Activated T-helper 1 cell treated with anti-CD3 and anti-CD28 coated beads, Interleukin-12 subunit alpha, Interleukin-12 subunit beta, Interleukin-2, Interleukin-4 antibody, amounts not matched to agents 30 ng/mL and 10 ng/mL and 1 ng/mL, durations not matched to agents 14 hours and 24 hours and 36 hours (primary cell): ENCODE data around the gene CAPRIN2. TPM values are rescaled to one million over a fixed set of nuclear protein-coding genes. Genes with fewer than 3 reads are reported as not detected.

Source experiments
- DNase-seq: peaks from one replicate; pipeline ENCODE4 v3.0.0; 2021; ENCODE audit warnings: low spot score
- H3K27ac Mint-ChIP-seq: one replicate; pipeline ENCODE4 v1.8.0; 2021; ENCODE audit warnings: mild to moderate bottlenecking, mixed read lengths
- H3K27me3 Mint-ChIP-seq: one replicate; pipeline ENCODE4 v1.8.0; 2022; ENCODE audit warnings: mild to moderate bottlenecking, moderate library complexity, mixed read lengths; ENCODE audit not compliant: insufficient read depth
- H3K36me3 Mint-ChIP-seq: one replicate; pipeline ENCODE4 v1.8.0; 2021; ENCODE audit warnings: low read depth, mixed read lengths
- H3K4me1 Mint-ChIP-seq: one replicate; pipeline ENCODE4 v1.8.0; 2021; ENCODE audit warnings: low read depth, mixed read lengths
- H3K4me3 Mint-ChIP-seq: one replicate; pipeline ENCODE4 v1.8.0; 2021; ENCODE audit warnings: mild to moderate bottlenecking, moderate library complexity, mixed read lengths
- H3K9me3 Mint-ChIP-seq: one replicate; pipeline ENCODE4 v1.8.0; 2021; ENCODE audit warnings: mixed read lengths
- intact Hi-C: fragments of 100-400 bp; cut with micrococcal nuclease; formaldehyde crosslinking; loops from one replicate; pipeline ENCODE4 v1.15.1; 2024
- total RNA-seq: library from RNA; stranded (reverse); gene quantifications from 2 replicates; pipeline ENCODE4 v1.2.3, GENCODE V29; 2022

Gene CAPRIN2
- total RNA-seq, 1 donor from 2014 or later = 9.1 TPM

DNA sequence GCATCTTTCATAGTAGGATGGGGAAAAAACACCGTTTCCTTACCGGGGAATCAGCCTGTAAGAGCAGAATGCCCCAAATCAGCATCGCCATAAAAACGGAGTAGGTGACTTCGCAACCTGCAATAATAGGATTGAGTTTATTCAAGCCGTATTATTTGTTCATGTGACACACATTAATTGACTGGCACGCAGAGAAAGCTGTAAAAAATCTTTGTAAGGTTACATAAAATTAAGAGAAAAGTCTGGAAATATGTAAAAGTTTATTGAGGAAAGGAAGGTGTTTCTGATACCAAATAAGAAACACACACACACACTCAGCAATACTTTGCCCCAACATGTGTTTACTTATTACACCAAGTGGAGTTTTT is 628 bp upstream of the CAPRIN2 start:
- H3K27ac Mint-ChIP-seq = peak overlapping the region; percentile 44
- H3K4me3 Mint-ChIP-seq = peak overlapping the region; percentile 75
- peaks cover 6% of the 10 kb centered on the region for H3K27me3 Mint-ChIP-seq
- peaks cover 1% of the 10 kb centered on the region for H3K36me3 Mint-ChIP-seq
- DNase-seq = no peak
- H3K9me3 Mint-ChIP-seq = no peaks in the 10 kb centered on the region
- H3K4me1 Mint-ChIP-seq = peaks cover 24% of the 10 kb centered on the region
- intact Hi-C loops = loop anchor here (1.0 to 5.0 kb wide), 5 partner anchors 40 to 1374 kb away; partner anchors contain the start of genes DDX11 and ERGIC2

DNA sequence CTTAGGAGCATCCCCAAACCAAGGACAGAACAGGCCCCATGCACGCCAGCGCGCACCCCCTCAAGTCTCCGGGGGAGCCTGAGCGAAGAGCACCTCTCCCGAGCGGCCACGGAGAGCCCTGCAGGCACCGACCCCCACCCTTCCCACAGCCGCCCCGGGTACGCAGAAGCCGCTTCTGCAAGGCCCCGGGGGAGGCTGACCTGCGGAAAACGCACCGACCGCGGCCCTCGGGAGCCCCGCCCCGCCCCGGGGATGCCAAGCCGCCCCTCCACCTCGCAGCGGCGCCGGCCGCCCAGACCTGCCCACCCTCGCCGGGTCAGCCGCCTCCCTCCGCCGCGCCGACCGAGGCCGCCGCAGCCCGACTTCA is 385 bp downstream of the CAPRIN2 start:
- no peaks in the 10 kb centered on the region for H3K9me3 Mint-ChIP-seq
- H3K27ac Mint-ChIP-seq = peak overlapping the region; percentile 82
- peaks cover 6% of the 10 kb centered on the region for H3K27me3 Mint-ChIP-seq
- peaks cover 24% of the 10 kb centered on the region for H3K4me1 Mint-ChIP-seq
- H3K36me3 Mint-ChIP-seq = peaks cover 1% of the 10 kb centered on the region
- peak overlapping the region; percentile 94 for H3K4me3 Mint-ChIP-seq
- DNase-seq = no peak
- intact Hi-C loops = loop anchor here (1.0 to 2.0 kb wide), 4 partner anchors 59 to 566 kb away; partner anchors contain the start of genes DDX11 and IPO8

DNA sequence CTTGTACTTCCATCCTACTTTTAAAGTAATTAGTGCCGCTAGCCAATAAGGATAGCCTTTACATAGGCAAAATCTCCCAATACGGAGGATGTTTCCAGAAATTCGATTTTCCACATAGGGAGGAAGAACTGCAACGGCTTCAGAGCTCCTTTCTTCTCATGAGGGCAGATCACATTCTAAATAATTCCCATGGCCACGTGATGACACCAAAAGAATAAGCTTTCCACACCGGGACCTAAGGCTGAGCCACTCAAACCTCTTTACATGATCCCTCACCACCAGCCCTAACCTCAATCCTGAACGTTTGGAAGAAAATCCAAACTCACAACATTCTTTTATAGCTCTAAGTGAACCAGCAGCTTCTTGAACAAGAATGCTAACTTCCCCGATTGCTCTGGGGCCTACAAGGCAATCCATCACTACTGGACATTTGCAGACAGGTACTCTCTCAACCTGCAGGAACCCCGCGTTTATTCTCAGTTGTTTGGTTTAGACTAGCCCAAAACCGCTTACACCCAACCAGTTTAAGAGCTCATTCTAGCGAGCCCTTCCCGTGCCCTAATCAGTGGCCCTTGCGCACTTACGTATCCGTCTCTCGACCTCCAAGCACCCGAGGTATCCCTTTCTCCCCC is 884 bp downstream of the CAPRIN2 start:
- Mint-ChIP-seq H3K4me3 (peak overlapping the region; percentile 94), H3K36me3 (peaks cover 1% of the 10 kb centered on the region), H3K27me3 (peaks cover 3% of the 10 kb centered on the region), H3K4me1 (peaks cover 24% of the 10 kb centered on the region), H3K27ac (peak overlapping the region; percentile 82), H3K9me3 (no peaks in the 10 kb centered on the region)
- intact Hi-C loops = loop anchor here (1.0 to 2.0 kb wide), 4 partner anchors 59 to 567 kb away; partner anchors contain the start of genes DDX11 and IPO8
- no peak for DNase-seq

DNA sequence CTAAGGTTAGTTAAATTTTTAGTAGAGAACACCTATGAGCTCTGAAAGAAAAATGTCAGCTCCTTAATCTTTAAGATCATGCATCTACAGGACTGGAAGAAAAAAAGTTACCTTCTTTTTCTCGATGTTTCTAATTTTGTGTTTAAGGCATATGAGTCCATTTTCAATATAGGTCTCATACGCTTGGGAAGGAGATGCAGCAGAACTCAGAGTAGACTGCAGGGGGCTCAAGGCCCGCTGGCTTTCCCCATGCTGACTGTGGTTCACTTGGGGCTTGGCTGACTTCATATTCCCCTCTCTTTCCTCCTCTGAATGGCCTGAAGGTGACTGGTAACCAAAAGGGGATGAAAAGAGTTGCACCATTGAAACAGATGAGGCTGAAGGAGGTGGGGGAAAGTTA is 1.5 kb downstream of the CAPRIN2 start:
- Mint-ChIP-seq H3K4me3 (peak overlapping the region; percentile 94), H3K4me1 (peaks cover 24% of the 10 kb centered on the region), H3K27me3 (peaks cover 3% of the 10 kb centered on the region), H3K9me3 (no peaks in the 10 kb centered on the region), H3K36me3 (peaks cover 1% of the 10 kb centered on the region), H3K27ac (no peak overlapping the region)
- intact Hi-C loops = no loop called here
- no peak for DNase-seq

DNA sequence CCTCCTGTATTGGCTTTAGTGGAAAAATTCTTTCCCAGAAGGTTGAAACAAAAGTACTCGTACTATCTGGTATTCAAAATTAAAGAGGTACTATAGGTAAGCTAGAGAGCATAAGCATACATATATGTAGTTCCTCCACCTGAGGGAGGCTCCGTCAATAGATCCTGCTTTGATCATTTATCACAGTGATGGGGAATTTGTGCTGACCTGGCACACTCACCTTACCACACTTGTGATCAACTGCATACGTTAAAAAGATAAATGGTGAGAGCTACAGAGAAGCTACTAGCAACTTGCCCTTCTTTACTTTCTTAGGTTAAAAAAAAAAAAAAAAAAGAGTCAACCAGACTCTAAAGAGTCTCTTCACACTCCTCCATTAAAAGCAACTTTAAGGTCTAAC is 2.5 kb downstream of the CAPRIN2 start:
- Mint-ChIP-seq H3K36me3 (peaks cover 1% of the 10 kb centered on the region), H3K27me3 (no peaks in the 10 kb centered on the region), H3K27ac (no peak overlapping the region), H3K9me3 (no peaks in the 10 kb centered on the region), H3K4me3 (no peak overlapping the region), H3K4me1 (peaks cover 24% of the 10 kb centered on the region)
- DNase-seq = no peak
- intact Hi-C loops = no loop called here

DNA sequence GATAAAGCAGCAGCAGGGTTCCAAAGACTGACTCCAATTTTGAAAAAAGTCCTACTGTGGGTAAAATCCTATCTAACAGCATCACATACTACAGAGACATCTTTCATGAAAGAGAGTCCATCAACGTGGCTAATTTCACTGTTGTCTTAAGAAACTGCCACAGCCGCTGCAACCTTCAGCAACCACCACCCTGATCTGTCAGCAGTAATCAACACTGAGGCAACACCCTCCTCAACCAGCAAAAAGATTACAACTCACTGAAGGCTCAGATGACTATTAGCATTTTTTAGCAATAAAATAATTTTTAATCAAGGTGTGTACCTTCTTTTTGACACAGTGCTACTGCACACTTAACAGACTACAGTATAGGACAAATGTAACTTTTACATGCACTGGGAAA is 6.6 kb downstream of the CAPRIN2 start:
- H3K27ac Mint-ChIP-seq = no peak overlapping the region
- intact Hi-C loops = no loop called here

DNA sequence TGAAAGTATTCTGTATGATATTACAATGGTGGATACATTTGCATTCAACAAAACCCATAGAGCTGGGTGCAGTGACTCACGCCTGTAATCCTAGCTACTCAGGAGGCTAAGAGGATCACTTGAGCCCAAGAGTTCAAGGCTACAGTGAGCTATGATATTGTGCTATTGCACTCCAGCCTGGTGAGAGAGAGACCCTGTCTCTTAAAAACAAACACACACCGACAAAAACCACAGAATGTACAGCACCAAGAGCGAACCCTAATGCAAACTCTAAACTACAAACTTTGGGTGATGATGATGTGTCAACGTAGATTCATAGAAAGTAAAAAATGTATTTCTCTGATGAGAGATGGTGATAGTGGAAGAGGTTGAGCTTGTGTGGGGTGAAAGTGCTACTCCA is 8.6 kb downstream of the CAPRIN2 start:
- H3K9me3 Mint-ChIP-seq = no peaks in the 10 kb centered on the region
- H3K4me3 Mint-ChIP-seq = no peak overlapping the region
- H3K36me3 Mint-ChIP-seq = peaks cover 8% of the 10 kb centered on the region
- no peaks in the 10 kb centered on the region for H3K4me1 Mint-ChIP-seq
- intact Hi-C loops = no loop called here
- no peaks in the 10 kb centered on the region for H3K27me3 Mint-ChIP-seq
- no peak for DNase-seq
- no peak overlapping the region for H3K27ac Mint-ChIP-seq

More for the DNA sequence above, 6.6 kb downstream of the CAPRIN2 start:
- Mint-ChIP-seq H3K4me3 (no peak overlapping the region), H3K27me3 (no peaks in the 10 kb centered on the region), H3K4me1 (peaks cover 6% of the 10 kb centered on the region), H3K36me3 (peaks cover 6% of the 10 kb centered on the region), H3K9me3 (no peaks in the 10 kb centered on the region)
- DNase-seq = no peak

DNA sequence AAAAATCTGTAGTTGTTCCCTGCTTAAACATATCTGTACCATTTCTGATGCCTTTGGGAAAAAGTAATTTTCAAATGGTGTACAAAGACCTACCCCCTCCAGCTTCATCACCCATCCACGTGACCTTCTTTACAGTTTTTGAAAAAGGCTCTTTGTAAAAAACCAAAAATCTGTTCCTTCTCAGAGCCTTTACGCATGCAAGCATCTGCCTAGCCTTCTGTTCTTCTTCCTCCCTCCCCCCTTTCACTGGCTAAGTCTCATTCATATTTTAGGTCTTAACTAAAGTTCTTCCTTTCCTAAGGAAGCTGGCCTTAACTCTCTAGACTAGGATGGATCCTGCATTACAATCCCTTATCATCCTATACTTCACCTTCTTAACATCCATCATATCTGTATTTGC is 10.4 kb downstream of the CAPRIN2 start:
- Mint-ChIP-seq H3K4me1 (no peaks in the 10 kb centered on the region), H3K27ac (no peak overlapping the region), H3K36me3 (peaks cover 8% of the 10 kb centered on the region), H3K4me3 (no peak overlapping the region), H3K27me3 (no peaks in the 10 kb centered on the region), H3K9me3 (no peaks in the 10 kb centered on the region)
- intact Hi-C loops = no loop called here
- no peak for DNase-seq

DNA sequence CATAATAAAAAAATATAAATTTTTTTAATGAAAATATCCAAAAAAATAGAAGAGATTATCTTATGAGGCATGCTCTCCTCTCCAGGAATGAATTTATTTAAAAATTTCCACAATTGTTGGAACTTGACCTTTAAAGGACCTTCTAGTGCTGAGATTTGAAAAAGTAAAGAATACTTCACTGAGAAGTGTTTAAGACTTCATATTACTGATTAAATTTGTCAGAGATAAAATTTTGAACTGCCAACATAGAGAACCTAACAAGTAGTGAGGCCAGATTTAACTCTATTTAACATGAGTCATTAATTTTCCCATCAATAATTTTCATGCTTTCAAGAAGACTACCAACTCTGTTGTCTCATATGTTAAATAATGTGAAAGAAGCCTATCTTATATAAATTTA is 14.5 kb downstream of the CAPRIN2 start:
- Mint-ChIP-seq H3K9me3 (no peaks in the 10 kb centered on the region), H3K27ac (no peak overlapping the region), H3K4me3 (no peak overlapping the region), H3K36me3 (peaks cover 16% of the 10 kb centered on the region), H3K4me1 (no peaks in the 10 kb centered on the region), H3K27me3 (no peaks in the 10 kb centered on the region)
- no peak for DNase-seq
- intact Hi-C loops = no loop called here

DNA sequence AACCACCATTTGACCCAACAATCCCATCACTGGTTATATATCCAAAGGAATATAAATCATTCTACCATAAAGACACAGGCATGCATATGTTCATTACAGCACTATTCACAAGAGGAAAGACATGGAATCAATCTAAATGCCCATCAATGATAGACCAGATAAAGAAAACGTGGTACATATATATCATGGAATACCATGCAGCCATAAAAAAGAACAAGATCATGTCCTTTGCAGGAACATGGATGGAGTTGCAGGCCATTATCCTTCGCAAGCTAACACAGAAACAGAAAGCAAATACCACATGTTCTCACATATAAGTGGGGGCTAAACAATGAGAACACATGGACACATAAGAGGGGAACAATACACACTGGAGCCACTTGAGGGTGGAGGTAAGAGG is 15.7 kb downstream of the CAPRIN2 start:
- H3K9me3 Mint-ChIP-seq = no peaks in the 10 kb centered on the region
- no peak for DNase-seq
- no peak overlapping the region for H3K4me3 Mint-ChIP-seq
- no peak overlapping the region for H3K27ac Mint-ChIP-seq
- H3K36me3 Mint-ChIP-seq = peaks cover 18% of the 10 kb centered on the region
- no peaks in the 10 kb centered on the region for H3K4me1 Mint-ChIP-seq
- H3K27me3 Mint-ChIP-seq = no peaks in the 10 kb centered on the region
- intact Hi-C loops = no loop called here

DNA sequence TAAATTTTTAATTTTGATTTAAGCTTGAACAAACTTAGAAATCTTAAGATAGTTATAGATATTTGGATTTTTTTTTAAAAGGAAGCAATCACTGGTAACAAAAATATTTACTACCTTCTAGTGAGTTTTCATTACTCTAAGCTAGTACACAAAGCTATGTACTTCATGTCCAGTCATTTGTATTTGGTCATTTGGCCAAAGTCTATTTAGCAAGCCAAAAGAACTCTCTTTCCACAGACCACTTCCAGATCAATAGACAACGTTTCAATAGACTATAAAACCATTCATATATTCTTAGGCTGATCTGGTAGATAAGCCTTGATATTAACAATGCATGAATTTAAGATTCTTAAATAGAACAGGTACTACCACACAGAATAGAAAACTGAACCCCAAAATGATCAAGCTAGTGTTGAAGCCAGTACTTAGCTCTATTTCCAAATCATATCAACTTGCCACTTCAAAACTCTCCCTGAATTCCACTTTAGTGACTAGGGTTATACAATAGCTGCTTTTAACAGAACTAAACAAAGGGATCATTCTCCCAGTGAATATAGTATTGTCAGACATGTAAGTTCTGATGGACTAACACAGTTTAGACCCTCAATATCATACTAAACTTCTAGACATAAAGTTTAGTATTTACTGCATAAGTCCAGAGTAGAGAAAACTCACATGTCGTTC is 21.7 kb downstream of the CAPRIN2 start:
- intact Hi-C loops = no loop called here
- H3K4me3 Mint-ChIP-seq = no peak overlapping the region
- H3K9me3 Mint-ChIP-seq = no peaks in the 10 kb centered on the region
- H3K4me1 Mint-ChIP-seq = no peaks in the 10 kb centered on the region
- DNase-seq = no peak
- no peak overlapping the region for H3K27ac Mint-ChIP-seq
- H3K36me3 Mint-ChIP-seq = peaks cover 8% of the 10 kb centered on the region
- no peaks in the 10 kb centered on the region for H3K27me3 Mint-ChIP-seq

DNA sequence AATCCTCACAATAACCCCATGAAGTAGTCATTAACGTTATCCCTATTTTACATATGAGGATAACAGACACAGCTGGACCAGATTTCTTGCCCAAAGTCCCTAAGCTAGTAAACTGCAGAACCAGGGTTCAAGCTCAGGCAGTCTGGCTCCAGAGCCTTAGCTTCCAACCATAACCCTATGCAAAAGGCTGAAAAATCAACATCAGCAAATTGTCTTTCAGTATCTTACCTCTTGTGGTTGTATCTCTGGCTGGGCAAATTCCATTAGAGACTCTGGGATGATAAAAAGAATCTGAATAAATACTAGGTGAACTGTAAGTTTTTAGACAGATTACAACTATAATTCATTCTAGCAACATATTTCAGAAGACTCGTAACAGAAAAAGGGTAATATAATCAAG is 24.7 kb downstream of the CAPRIN2 start:
- DNase-seq = no peak
- intact Hi-C loops = no loop called here
- H3K36me3 Mint-ChIP-seq = peaks cover 6% of the 10 kb centered on the region
- H3K9me3 Mint-ChIP-seq = no peaks in the 10 kb centered on the region
- no peaks in the 10 kb centered on the region for H3K4me1 Mint-ChIP-seq
- no peak overlapping the region for H3K4me3 Mint-ChIP-seq
- no peak overlapping the region for H3K27ac Mint-ChIP-seq
- no peaks in the 10 kb centered on the region for H3K27me3 Mint-ChIP-seq

DNA sequence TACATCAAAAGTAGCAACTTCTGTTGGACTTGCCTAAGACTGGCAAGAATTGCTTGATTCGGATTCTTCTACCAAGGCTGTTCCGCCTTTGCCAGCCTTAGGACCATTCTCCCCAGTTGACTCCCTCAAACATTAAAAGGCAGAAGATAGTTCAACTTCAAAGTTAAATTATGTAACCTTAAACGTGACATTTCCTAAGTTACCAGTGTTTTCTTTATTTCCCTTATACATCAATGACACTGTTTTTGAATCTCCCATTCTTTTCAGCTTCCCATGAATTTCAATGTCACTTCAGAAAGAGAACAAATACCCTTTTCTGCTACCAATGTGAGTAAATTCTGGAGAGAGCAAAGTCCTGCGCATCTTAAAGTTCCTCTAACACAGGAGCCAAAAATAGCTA is 25.2 kb downstream of the CAPRIN2 start:
- intact Hi-C loops = no loop called here
- Mint-ChIP-seq H3K27ac (no peak overlapping the region), H3K27me3 (no peaks in the 10 kb centered on the region), H3K9me3 (no peaks in the 10 kb centered on the region), H3K4me1 (no peaks in the 10 kb centered on the region), H3K36me3 (peaks cover 4% of the 10 kb centered on the region), H3K4me3 (no peak overlapping the region)
- no peak for DNase-seq
